Erythroblast (primary cell): ENCODE data around the gene CCL18.
"Not testable (repeated sequence)": the region's sequence is repeated elsewhere in the genome, so short reads cannot be mapped to it uniquely, and the experiment has no call there.

Experiments used
- DNase-seq, 2 experiments: peaks; one replicate each; lab custom pipeline; 2025; lab: John Stamatoyannopoulos, UW
- GATA1 ChIP-seq: IDR thresholded peaks from 2 replicates; pipeline ENCODE4 v1.6.1; 2011; ENCODE audit warnings: low read depth, mild to moderate bottlenecking, control low read depth, low read length, moderate library complexity
- POLR2A ChIP-seq: IDR thresholded peaks from 2 replicates; pipeline ENCODE4 v1.6.1; 2011; ENCODE audit warnings: mild to moderate bottlenecking, low read length

Gene CCL18, protein sequence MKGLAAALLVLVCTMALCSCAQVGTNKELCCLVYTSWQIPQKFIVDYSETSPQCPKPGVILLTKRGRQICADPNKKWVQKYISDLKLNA

DNA sequence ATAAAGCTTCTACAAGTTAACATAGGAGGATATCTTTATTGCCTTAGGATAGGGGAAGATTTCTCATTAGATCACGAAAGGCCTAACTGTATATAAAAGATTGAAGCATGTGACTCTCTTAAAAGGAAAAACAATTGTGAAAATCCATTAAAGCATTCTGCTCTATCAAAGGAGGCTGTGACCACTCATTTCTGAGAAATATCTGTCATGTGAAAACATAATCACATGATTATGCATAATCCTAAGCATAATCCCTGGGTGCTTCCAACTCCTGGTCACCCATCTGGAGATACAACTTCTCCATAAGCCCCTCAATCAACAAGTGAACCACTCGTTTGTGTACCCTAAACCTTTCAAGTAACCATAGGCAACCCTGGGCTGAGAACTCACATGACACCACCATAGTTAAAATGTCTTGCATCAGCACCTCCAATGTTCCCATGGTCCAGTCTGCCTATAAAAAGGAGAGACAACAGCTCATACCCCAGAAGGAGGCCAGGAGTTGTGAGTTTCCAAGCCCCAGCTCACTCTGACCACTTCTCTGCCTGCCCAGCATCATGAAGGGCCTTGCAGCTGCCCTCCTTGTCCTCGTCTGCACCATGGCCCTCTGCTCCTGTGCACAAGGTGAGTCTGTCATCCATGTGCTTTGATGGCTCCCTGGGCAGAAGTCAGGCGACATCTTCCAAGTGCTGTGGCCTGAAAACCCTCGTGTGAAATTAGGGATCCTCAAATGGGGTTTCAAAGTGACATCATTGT is at the start of gene CCL18:
Gene CCL18 (plus strand): TSS at position 487 of the 756 bp plus-strand sequence. CDS start 71 bp downstream, at position 558.
- DNase-seq: no peak
- TF ChIP-seq GATA1: no peak
- no peak for TF ChIP-seq POLR2A

DNA sequence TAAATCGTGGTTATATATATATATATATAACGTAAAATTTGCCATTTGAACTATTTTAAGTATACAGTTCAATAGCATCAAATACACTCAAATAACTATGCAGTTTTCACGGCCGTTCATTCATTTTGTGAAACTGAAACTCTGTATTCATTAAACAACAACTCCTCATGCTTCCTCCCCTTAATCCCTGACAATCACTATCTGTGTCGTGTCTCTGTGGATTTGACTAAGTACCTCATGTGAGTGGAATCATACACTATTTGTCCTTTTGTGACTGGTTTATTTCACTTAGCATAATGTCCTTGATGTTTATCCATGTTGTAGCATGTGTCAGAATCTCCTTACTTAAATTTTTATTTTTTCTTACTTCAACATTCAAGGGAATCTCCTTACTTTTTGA is 49.1 kb upstream of the CCL18 start:
- TF ChIP-seq GATA1: no peak
- no peak for TF ChIP-seq POLR2A
- DNase-seq: no peak

GRCh38 chr17:36015895-36016294 is 48.2 kb upstream of the CCL18 start:
- DNase-seq: not testable (repeated sequence)

GRCh38 chr17:36016555-36016954 is 47.5 kb upstream of the CCL18 start:
- no peak for TF ChIP-seq GATA1
- DNase-seq: no peak

GRCh38 chr17:36017799-36018198 is 46.3 kb upstream of the CCL18 start, which contains the start of gene CCL23:
TSS of gene CCL23 (minus strand) at chr17:36017972. CDS start at chr17:36017897, 75 bp downstream.
- TF ChIP-seq POLR2A (no peak), GATA1 (no peak)
- no peak for DNase-seq

- no peak for TF ChIP-seq GATA1
- no peak for TF ChIP-seq POLR2A
- no peak for DNase-seq
These were observed 44.6 kb upstream of the CCL18 start for GRCh38 chr17:36019423-36019822.

GRCh38 chr17:36024106-36024869 is 39.8 kb upstream of the CCL18 start:
- TF ChIP-seq GATA1 (no peak), POLR2A (no peak)

GRCh38 chr17:36027761-36028160 is 36.3 kb upstream of the CCL18 start:
- no peak for DNase-seq
- no peak for TF ChIP-seq GATA1
- no peak for TF ChIP-seq POLR2A

More at GRCh38 chr17:36024106-36024869, 39.8 kb upstream of the CCL18 start:
- no peak for DNase-seq

- TF ChIP-seq GATA1 (no peak), POLR2A (no peak)
- no peak for DNase-seq
These were observed 33.1 kb upstream of the CCL18 start for GRCh38 chr17:36030956-36031355.

DNA sequence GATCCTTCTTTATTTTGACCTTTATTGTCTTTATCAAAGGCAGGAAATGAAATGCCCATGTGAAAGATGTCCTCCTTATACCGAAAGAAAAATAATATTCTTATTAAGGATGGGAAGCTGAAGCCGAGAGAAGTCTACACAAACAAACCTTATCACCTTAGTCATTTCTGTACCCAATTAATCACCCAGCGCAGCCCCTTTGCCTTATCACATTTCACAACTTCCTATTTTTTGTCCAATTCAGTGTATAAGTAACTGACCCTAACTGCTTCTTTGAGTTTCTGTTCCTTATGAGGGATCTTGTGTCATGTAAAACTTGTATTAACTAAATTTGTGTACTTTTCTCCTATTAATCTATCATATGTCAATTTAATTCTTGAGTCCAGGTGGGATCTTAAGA is 29.9 kb upstream of the CCL18 start:
- TF ChIP-seq GATA1 (no peak), POLR2A (peak; percentile 42)

GRCh38 chr17:36036235-36036634 is 27.8 kb upstream of the CCL18 start:
- TF ChIP-seq GATA1: no peak
- TF ChIP-seq POLR2A: no peak
- DNase-seq: no peak

More for the DNA sequence above, 29.9 kb upstream of the CCL18 start:
- peak in 1 of 2 experiments; percentile 8 for DNase-seq

- TF ChIP-seq POLR2A (peak; percentile 39), GATA1 (no peak)
- peak; percentile 17 to 65 for DNase-seq
These were observed 16.0 kb upstream of the CCL18 start for GRCh38 chr17:36048066-36048465.

GRCh38 chr17:36049643-36050042 is 14.4 kb upstream of the CCL18 start:
- TF ChIP-seq GATA1 (no peak), POLR2A (no peak)
- no peak for DNase-seq

DNA sequence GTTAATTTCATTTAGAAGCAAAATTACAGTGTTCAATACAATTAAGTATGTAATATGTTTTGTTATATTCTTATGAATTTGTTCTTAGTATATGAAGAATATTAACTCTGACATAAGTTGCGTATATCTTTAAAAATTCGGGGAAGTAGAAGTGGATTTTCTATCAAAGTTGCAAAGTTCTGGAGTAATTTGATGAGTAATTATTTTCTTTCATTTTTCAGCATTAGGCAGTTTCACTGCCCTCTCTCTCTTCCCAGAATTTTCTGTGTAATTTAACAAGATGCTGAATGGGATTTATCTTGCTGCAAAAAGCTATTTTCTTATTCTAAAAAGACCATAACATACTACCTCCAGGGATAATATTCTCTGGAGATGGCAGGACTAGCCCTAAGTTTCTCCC is 8.9 kb upstream of the CCL18 start:
- DNase-seq: no peak
- TF ChIP-seq POLR2A (no peak), GATA1 (no peak)
